Stimulated activated CD4-positive, alpha-beta T cell treated with anti-CD3 and anti-CD28 coated beads, Interleukin-12 subunit alpha, Interleukin-12 subunit beta, amount 100 ng/mL, for 48 hours (primary cell): ENCODE measurements around the gene NHLRC4.

ENCODE experiments used
- DNase-seq, 3 donors: peaks; one replicate each; pipeline ENCODE4 v3.0.0-alpha.2; 2020; ENCODE audit warnings: low read depth in 2 of 3, low spot score in 1 of 3

NHLRC4 gene

GRCh38 chr16:565419-566330 is 1.1 kb upstream of the NHLRC4 start:
- no peak for DNase-seq

- no peak for DNase-seq
These were observed 810 bp downstream of the NHLRC4 start for GRCh38 chr16:567373-568256.

GRCh38 chr16:568401-569258 is 1.8 kb downstream of the NHLRC4 start:
- DNase-seq, result no peak

- peak; percentile 43 to 59 (median 54) for DNase-seq
These were observed 2.8 kb downstream of the NHLRC4 start, which contains the start of gene PIGQ for GRCh38 chr16:569445-570254. PIGQ (plus strand) TSS chr16:569968; CDS start chr16:574075, 4,107 bp downstream.

- DNase-seq, result no peak
These were observed 6.3 kb downstream of the NHLRC4 start for GRCh38 chr16:572865-573650.

GRCh38 chr16:574021-574760 is 7.4 kb downstream of the NHLRC4 start:
- DNase-seq, result no peak

GRCh38 chr16:575354-576196 is 8.8 kb downstream of the NHLRC4 start:
- no peak for DNase-seq

GRCh38 chr16:576197-576822 is 9.5 kb downstream of the NHLRC4 start:
- DNase-seq, result no peak

- no peak for DNase-seq
These were observed 10.0 kb downstream of the NHLRC4 start for GRCh38 chr16:576823-577201.

GRCh38 chr16:577796-578195 is 11.0 kb downstream of the NHLRC4 start:
- no peak for DNase-seq

- DNase-seq, result no peak
These were observed 11.5 kb downstream of the NHLRC4 start for GRCh38 chr16:578232-578869.

GRCh38 chr16:578870-579405 is 12.1 kb downstream of the NHLRC4 start:
- DNase-seq, result peak; percentile 42 to 72 (median 49)

- DNase-seq, result no peak
These were observed 13.5 kb downstream of the NHLRC4 start for GRCh38 chr16:580141-580945.

GRCh38 chr16:580946-581498 is 14.2 kb downstream of the NHLRC4 start:
- no peak for DNase-seq

- DNase-seq, result no peak
These were observed 15.4 kb downstream of the NHLRC4 start for GRCh38 chr16:582218-582613.
